Psoas muscle (tissue), 8 donors: Measurements from ENCODE around the gene RBP2. TPM values are rescaled to one million over a fixed set of nuclear protein-coding genes. Genes with fewer than 3 reads are reported as not detected.

Experiments
- ATAC-seq, 4 donors: fragments of 200-7000 bp; cut with Tn5 transposase; one replicate each; pipeline ENCODE4 v1.9.1; 2020; ENCODE audit warnings: moderate library complexity in 3 of 4, mild to moderate bottlenecking in 2 of 4
- DNase-seq, 2 donors: peaks; one replicate each; pipeline ENCODE4 v3.0.0-alpha.2; 2020
- H3K27ac ChIP-seq: fragments of 200-600 bp; one replicate; pipeline ENCODE4 v1.8.0; 2022
- H3K27me3 ChIP-seq, 3 donors: fragments of 200-600 bp in 1 of 3; one replicate each; pipeline versions ENCODE4 v1.6.1 to v1.8.0; 2013 to 2022; ENCODE audit warnings: low read length in 2 of 3, mild to moderate bottlenecking in 2 of 3, moderate library complexity in 1 of 3; ENCODE audit not compliant: insufficient read depth in 3 of 3
- H3K36me3 ChIP-seq, 2 donors: fragments of 200-600 bp in 1 of 2; one replicate each; pipeline versions ENCODE4 v1.6.1 to v1.8.0; 2013 to 2022; ENCODE audit warnings: low read depth in 1 of 2, mild to moderate bottlenecking in 1 of 2, moderate library complexity in 1 of 2; ENCODE audit not compliant: insufficient read depth in 1 of 2
- H3K4me1 ChIP-seq: fragments of 200-600 bp; one replicate; pipeline ENCODE4 v1.8.0; 2022
- H3K4me3 ChIP-seq: fragments of 200-600 bp; one replicate; pipeline ENCODE4 v1.8.0; 2022; ENCODE audit warnings: mild to moderate bottlenecking
- H3K9me3 ChIP-seq: fragments of 200-600 bp; one replicate; pipeline ENCODE4 v1.8.0; 2022
- CTCF ChIP-seq: fragments of 200-600 bp; IDR thresholded peaks from one replicate; pipeline ENCODE4 v1.8.0; 2022; ENCODE audit warnings: antibody characterized with exemption
- WGBS, 3 donors: extraction: QIAGEN DNeasy Blood & Tissue Kit; methylation state at CpG; one replicate each; pipeline versions ENCODE4 v1.1.6 to v1.1.7; 2013; 5-methylcytosine and 5-hydroxymethylcytosine counted together
- intact Hi-C, 2 donors: fragments of 100-400 bp; cut with DNase I; formaldehyde crosslinking; loops; one replicate each; pipeline versions ENCODE4 v1.11.0 to v1.14.2; 2022
- long read RNA-seq, 2 donors: library from polyadenylated mRNA; unstranded; transcript quantifications; one replicate each; pipeline ENCODE4 v2.0.0, GENCODE V29; 2021
- polyA plus RNA-seq, 3 donors: library from polyadenylated mRNA; stranded (reverse); fragments of 200-250 nt; gene quantifications; one replicate each; pipeline ENCODE4 v1.2.3, GENCODE V29; 2013
- total RNA-seq, 4 donors: library from RNA; stranded (reverse); fragmentation: NEBNext Ultra II Directional in 2 of 4; extraction: Animal tissue kit (Norgen Biotek cat#: 25700) in 2 of 4; gene quantifications; one replicate each; pipeline versions ENCODE4 v1.2.1 to v1.2.4, GENCODE V29; 2021 to 2023
- donor health status: healthy with polysubstance abuse.
- donor health status: DM: no; HTN: no; CAD: no; lungs with moderate emphysema.
- donor health status: Bipolar disorder and iron deficiency.
- donor health status: healthy.
- donor health status: DM: yes; HTN: yes; CAD: no.
- donor health status: DM: no; HTN: no; CAD: no.
- donor health status: DM: no; HTN: no; CAD: no.
- donor health status: DM: yes; HTN: yes; CAD: no.

RBP2 gene
- total RNA-seq (not detected), polyA plus RNA-seq (1 to 10 TPM in 1 of 3 donors, under 1 TPM in 1, not detected in 1; 0.59 to 2.7 TPM)
- long read RNA-seq, donor 1 = 0 reads
- long read RNA-seq, donor 2 = 0 reads

- H3K36me3 ChIP-seq = no peaks in the 10 kb centered on the region
- ATAC-seq = no peak
- no peak within 1 kb of the TSS for H3K27ac ChIP-seq
- H3K4me1 ChIP-seq = no peaks in the 10 kb centered on the region
- no peak for TF ChIP-seq CTCF
- no peaks in the 10 kb centered on the region for H3K9me3 ChIP-seq
- H3K27me3 ChIP-seq = no peaks in the 10 kb centered on the region
- no peak for DNase-seq
- 95 to 99% (median 96%) methylated on average over 4 of the region's 4 CpGs for WGBS, 3 donors
- H3K4me3 ChIP-seq = no peak within 1 kb of the TSS
- intact Hi-C loops = no loop called here
Observed at GRCh38 chr3:139476348-139476747, at the start of gene RBP2. Gene RBP2 (minus strand): TSS chr3:139476516. CDS start chr3:139476459, 57 bp downstream.

GRCh38 chr3:139524841-139525636, 48.7 kb upstream of the RBP2 start:
- no peak overlapping the region for H3K27ac ChIP-seq
- no peak overlapping the region for H3K4me3 ChIP-seq
- no peaks in the 10 kb centered on the region for H3K36me3 ChIP-seq
- DNase-seq (no peak), ATAC-seq (no peak)
- H3K4me1 ChIP-seq = no peaks in the 10 kb centered on the region
- no peaks in the 10 kb centered on the region for H3K27me3 ChIP-seq
- intact Hi-C loops = no loop called here
- 95% methylated on average over 7 of the region's 7 CpGs for WGBS, 3 donors
- H3K9me3 ChIP-seq = no peaks in the 10 kb centered on the region
- TF ChIP-seq CTCF = no peak

GRCh38 chr3:139523718-139524117, 47.4 kb upstream of the RBP2 start:
- no peak for TF ChIP-seq CTCF
- Histone ChIP-seq H3K4me3 (no peak overlapping the region), H3K9me3 (no peaks in the 10 kb centered on the region), H3K27me3 (no peaks in the 10 kb centered on the region), H3K36me3 (no peaks in the 10 kb centered on the region), H3K4me1 (no peaks in the 10 kb centered on the region), H3K27ac (no peak overlapping the region)
- intact Hi-C loops = no loop called here
- WGBS, 3 donors = 78 to 89% (median 83%) methylated on average over 1 of the region's 1 CpG
- DNase-seq (no peak), ATAC-seq (no peak)

GRCh38 chr3:139523166-139523565, 46.9 kb upstream of the RBP2 start:
- Histone ChIP-seq H3K4me1 (no peaks in the 10 kb centered on the region), H3K4me3 (no peak overlapping the region), H3K27ac (no peak overlapping the region), H3K9me3 (no peaks in the 10 kb centered on the region), H3K27me3 (no peaks in the 10 kb centered on the region), H3K36me3 (no peaks in the 10 kb centered on the region)
- WGBS, 3 donors = 98 to 99% (median 98%) methylated on average over 5 of the region's 5 CpGs
- intact Hi-C loops = no loop called here
- DNase-seq = no peak
- TF ChIP-seq CTCF = no peak
- ATAC-seq = no peak
